H1 (cell line): ENCODE measurements around the gene LAMC1. TPM values are rescaled to one million over a fixed set of nuclear protein-coding genes. Genes with fewer than 3 reads are reported as not detected.

Experiments
- BRCA1 ChIP-seq: IDR thresholded peaks from 2 replicates; pipeline ENCODE4 v1.6.1; 2012; ENCODE audit warnings: low read depth, low read length, improper control_type of control experiment
- CBX5 ChIP-seq: fragments of 300-800, 300-1000 bp; sonication (generic); IDR thresholded peaks from 2 replicates; pipeline ENCODE4 v1.7.1; 2016; ENCODE audit warnings: antibody characterized with exemption, low read length, low read depth
- JUND ChIP-seq: IDR thresholded peaks from 2 replicates; pipeline ENCODE4 v1.6.1; 2011; ENCODE audit warnings: mild to moderate bottlenecking, improper control_type of control experiment, low read length
- RNF2 ChIP-seq: fragments of 200-900, 300-1000 bp; sonication (generic); IDR thresholded peaks from 2 replicates; pipeline ENCODE4 v1.7.1; 2016; ENCODE audit warnings: borderline replicate concordance, low read depth, mild to moderate bottlenecking, antibody characterized with exemption, low read length; ENCODE audit not compliant: poor library complexity, severe bottlenecking; ENCODE audit errors: missing control alignments
- RXRA ChIP-seq: IDR thresholded peaks from 2 replicates; pipeline ENCODE4 v1.6.1; 2011; ENCODE audit warnings: low read depth, mild to moderate bottlenecking, low read length, moderate library complexity; ENCODE audit not compliant: insufficient read depth
- SP2 ChIP-seq: IDR thresholded peaks from 2 replicates; pipeline ENCODE4 v1.6.1; 2012; ENCODE audit warnings: mild to moderate bottlenecking, low read length, inconsistent platforms
- polyA plus RNA-seq, 7 experiments: library from polyadenylated mRNA; depleted of rRNA in 3 of 7; stranded (reverse) in 5 of 7; unstranded in 2 of 7; fragments of >200 nt in 5 of 7; fragments of 200-250 nt in 2 of 7; gene quantifications; 1 replicate in 5 of 7; 2 replicates in 1 of 7; 4 replicates in 1 of 7; pipeline versions ENCODE4 v1.2.1 to v1.2.3, GENCODE V29; 2011 to 2013; ENCODE audit warnings: missing spikeins in 2 of 7, mixed read lengths in 2 of 7
- total RNA-seq: library from RNA; stranded (reverse); fragmentation: NEBNext Ultra II Directional; extraction: Animal tissue kit (Norgen Biotek cat#: 25700); gene quantifications from 2 replicates; pipeline ENCODE4 v1.2.1, GENCODE V29; 2021
- TF ChIP-seq, protein P1 (sequence below): IDR thresholded peaks from 2 replicates; pipeline ENCODE4 v1.6.1; 2011; ENCODE audit warnings: low read length, improper control_type of control experiment

Gene LAMC1
- total and polyA plus RNA-seq, 2 of the 8 experiments (the other 6 are each of a cell fraction or from before 2014, with no cell fraction given), result 47.6 to 90.3 TPM

DNA sequence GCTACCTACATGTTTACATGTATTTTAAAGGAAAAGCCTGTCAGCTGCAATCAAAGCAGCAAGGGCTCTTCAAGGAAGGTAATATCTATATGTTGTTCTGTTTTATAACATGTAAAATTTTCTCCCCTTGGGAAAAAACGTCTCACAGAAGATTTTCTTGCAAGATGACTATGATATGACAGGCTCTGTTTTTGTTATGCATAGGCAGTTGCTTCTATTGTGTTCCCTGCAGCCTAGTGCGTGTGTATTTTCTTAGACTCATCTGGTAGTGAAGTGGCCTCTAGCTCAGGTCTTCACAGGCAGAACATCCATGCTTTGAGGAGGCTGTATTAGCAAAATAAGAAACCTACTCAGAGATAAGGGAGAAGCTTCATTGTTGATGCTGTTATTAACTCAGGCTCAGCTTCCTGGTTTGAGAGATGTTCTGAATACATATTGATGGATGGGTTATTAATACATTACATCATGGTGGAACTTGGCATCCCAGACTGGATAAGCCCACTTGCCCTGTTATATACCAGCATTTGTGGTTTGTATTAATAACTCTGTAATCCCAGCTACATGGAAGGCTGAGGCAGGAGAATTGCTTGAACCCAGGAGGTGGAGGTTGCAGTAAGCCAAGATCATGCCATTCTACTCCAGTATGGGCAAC, 35.8 kb downstream of the LAMC1 start (continued):
- TF ChIP-seq RNF2, result no peak
- TF ChIP-seq, protein P1, sequence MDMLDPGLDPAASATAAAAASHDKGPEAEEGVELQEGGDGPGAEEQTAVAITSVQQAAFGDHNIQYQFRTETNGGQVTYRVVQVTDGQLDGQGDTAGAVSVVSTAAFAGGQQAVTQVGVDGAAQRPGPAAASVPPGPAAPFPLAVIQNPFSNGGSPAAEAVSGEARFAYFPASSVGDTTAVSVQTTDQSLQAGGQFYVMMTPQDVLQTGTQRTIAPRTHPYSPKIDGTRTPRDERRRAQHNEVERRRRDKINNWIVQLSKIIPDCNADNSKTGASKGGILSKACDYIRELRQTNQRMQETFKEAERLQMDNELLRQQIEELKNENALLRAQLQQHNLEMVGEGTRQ, result no peak
- no peak for TF ChIP-seq CBX5
- TF ChIP-seq BRCA1, result no peak
- no peak for TF ChIP-seq RXRA
- no peak for TF ChIP-seq JUND
- TF ChIP-seq SP2, result no peak
